HG03025 (cell line): ENCODE measurements around the gene TTC9B.

Experiments
- ATAC-seq: cut with Tn5 transposase; IDR thresholded peaks from one replicate; pipeline ENCODE4 v1.9.1; 2021; ENCODE audit warnings: mild to moderate bottlenecking, moderate library complexity; ENCODE audit not compliant: unreplicated experiment, low FRiP score

TTC9B gene

DNA sequence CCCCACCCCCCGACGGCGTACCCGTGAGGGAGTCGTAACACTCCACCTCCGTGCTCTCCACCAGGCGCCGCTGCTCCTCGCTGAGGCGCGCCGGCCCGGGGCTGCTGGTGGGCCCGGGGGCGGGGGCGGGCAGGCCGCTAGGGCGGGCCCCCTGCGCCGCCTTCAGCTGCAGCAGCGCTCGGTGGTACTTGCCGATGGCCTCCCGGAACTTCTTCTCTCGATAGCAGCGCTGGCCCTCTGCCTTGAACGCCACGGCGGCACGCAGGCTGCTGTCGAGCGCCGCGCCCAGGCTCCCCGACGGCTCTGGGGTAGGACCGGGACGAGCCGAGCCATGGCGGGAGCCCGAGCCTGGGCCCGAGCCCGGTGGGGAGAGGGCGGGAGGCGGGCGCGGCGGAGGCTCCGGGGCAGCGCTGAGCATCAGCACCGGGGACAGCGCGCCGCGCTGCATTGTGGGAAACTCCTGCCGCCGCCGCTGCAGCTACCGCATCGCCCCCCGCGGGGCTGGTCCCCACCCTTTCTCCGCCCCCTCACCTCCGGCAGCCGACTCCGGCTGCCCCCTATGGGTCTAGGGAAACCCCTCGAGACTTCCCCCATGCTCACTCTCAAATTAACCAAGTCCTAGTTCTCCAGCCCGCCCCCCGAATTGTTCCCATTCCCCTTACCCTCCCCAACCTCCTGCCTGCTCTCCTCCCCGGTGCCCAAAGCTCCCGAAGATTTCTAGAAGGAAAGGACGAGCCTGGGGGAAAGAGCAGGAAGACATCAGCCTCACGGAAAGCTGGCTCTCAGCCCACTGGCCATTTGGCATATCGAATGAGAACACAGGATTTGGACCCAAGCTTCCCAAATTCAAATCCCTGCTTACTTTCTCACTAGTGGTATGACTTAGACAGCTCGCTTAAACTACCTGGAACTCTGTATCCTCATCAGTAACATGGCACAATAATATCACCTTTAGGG lies at the start of gene TTC9B:
TSS of gene TTC9B (minus strand) at position 451 of the 957 bp plus-strand sequence. CDS start at position 448, 3 bp downstream.
- no peak for ATAC-seq

DNA sequence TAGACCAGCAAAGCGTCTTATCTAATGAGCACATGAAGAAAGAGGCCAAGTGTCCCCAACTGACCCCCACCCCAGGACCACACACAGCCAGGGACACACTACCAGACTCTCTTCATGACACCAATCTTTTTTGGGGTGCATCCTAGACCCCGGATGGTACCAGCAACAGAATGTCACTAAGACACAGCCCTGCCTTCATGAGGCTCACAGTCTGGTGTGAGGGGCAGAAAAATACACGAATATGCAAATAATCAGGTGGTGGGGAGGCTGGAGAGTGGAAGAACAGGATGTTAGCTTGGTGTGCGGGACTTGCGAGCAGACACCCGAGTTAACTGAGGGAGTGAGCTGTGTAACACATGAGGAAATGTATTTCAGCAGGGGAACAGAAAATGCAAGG lies 49.4 kb upstream of the TTC9B start:
- ATAC-seq, result no peak

DNA sequence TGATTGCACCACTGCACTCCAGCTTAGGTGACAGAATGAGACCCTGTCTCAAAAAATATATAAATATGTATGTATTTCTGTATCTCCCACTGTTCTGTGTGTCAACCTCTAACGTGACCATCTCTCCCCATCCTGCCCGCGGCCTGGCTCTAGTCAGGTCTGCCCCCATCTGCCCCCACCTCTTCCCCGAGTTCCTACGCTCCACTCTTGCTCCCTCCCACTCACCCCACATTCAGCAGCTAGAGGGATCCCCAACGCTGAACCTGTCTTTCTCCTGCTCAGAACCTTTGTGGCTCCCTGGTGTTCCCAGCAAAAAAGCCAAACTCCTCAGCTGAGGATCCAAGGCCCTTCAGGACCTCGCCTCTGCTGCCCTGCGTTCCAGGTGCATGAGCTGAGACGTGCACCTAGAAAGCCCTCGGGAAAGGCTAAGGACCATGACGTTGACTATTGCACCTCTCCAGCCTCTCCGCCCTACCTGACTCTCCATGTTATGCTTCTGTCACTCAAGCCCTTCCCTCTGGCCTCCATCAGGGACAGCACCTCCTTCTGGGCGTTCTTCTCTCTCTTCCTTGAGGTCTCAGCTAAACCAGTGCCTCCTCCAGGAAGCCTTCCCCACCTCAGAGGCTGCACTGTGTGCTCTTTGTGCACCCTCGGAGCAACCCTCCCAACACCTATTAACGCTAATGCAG lies 48.9 kb upstream of the TTC9B start:
- ATAC-seq, result no peak

DNA sequence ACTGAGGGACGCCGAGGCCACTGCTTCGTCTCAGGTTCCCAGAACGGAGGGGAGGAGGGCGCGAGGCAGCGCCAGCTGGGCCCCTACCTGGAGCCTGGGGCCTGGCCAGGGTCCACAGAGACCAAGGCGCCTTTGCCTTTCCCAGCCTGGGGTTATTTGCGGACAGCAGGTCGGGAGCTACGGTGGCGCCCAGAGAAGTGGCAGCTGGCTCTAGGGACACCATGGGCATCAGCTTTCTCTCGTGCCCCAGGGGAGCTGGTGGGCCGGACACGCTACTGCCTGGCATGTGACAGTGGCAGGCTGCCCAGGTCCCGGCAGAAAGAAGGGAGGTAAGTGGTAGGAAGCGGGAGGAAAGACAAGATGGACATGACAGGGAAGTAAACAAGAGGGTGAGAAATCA lies 47.9 kb upstream of the TTC9B start:
- ATAC-seq, result no peak

DNA sequence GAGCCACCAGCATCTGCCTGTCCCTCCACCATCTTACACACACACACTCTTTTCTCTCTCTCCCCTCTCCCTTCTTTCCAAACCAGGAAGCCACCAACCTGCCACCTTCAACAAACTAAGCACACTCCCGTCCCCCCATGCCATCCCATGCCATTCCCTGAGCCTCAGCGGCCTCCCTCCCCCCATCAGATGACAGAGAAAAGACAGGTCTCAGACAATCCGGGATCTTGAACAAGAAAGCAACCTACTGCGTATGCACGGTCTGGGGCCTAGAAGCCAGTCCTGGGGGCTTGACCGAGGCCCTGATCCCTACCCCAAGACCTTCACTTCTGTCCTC lies 47.5 kb upstream of the TTC9B start:
- no peak for ATAC-seq

DNA sequence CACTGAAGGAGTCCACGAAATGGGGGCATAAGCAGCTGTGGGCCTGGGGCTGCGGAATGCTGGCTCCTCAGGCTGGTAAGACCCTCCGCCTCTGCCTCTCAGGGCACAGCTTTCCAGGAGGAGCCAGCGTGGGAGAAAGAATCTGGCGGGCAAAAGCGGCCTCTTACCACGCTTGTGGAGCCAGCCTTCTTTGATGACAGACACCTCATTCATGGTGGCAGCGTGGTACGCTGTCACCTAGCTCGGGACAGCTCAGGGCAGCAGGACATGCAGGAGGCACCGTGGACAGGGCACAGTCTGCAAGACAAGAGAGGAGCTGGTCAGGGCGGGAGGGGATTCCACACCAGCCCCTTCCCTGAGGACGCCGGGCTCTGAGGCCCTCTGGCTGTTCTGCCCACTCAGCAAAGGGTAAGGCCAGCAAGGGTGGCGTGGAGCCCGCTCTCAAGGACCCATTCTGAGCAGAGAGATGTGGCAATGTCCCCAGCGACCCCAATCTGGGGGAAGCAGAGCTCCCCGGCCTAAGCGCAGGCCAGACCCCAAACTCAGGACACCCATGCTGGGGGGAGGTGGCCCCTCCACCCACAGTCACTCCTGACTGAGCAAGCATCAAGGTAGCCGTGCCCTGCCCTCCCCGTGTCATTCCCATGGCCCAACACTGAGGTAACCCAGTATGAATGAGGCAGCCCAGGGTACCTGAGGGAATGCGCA lies 47.0 kb upstream of the TTC9B start:
- ATAC-seq, result no peak

DNA sequence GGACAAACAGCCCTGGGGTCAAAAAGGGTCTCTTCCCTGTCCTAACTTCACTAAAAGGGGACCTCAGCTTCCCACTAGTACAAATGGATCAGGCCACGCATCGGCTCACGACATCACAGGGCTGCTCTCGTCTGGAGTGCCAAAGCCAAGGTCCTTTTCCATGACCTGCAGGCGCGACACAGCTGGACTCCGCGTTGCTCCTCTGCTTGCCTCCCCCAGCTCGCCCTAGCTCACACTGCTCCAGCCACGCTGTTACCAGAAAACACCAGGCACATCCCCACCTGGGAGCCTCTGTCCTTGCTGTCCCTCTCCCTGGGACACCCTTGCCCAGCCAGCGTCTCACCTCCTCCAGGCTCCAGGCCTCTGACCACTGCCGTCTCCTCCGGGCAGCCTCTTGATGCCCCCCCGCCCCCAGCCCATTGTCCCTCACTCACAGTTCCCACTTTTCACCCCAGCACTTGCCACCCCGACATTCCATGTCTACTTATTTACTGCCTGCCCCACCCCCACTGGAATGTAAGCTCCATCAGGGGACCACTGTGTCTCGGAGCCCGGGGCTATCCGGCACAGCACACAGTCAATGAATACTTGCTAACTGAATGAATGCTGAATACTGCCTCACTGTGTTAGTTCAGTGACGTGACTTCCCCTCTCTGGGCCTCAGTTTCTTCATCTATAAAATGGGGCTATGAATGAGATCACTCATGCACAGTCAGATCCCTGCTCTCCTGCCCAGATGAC lies 46.3 kb upstream of the TTC9B start:
- no peak for ATAC-seq

DNA sequence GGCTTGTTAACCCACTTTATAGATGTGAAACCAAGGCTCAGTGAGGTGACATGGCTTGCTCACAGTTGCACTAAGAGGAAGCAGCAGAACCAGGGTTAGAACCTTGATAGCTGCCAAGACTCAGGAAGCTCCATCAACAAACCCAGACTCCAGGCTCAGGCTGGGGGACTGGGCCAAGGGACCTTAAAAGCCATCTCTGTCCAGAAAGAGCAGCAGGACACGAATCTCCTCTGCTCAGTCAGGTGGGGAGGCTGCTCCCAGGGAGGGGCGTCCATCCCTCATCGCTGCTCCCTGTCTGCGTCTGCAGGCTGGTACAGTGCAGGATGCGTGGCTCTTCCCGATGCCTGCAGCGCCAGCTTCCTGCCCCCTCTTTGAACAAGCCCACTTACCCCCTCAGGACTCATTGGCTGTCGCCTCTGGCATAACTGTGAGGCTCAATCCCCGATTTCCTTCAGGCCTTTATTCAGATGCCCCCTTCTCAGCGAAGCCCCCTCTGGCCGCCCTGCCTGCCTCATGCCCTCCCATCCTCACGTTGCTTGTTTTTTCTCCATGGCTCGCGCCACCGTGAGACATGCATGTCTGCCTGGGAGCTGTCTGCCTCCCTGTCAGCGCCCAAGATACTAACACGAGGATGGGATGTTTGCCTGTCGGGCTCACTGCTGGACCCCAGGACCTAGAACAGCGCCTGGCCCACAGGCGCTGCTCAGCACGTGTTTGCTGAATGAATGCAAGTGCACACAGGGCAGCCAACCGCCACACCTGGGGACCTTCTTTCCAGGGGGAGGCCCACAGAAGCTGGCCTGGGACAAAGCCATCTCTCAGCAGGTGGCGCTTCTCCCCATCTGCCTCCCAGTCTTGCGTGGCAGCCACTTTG lies 45.5 kb upstream of the TTC9B start:
- ATAC-seq, result no peak

DNA sequence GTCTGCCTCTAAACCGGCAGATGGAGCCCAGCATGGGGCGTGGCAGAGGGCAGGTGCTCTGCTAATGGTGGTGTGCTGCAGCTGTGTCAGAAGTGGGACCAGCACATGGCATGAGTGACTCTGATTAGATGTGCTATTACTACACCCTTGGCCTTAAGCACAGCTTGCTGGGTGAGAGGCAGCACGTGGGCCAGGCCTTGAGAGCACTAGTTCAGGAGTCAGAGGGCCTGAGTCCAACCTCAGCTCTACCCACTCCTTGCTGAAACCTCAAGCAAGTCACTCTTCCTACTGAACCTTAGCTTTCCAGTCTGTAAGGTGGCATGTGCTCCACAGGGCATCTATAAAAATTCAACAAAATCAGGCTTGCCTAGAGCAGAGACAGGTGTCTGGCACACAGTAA lies 44.2 kb upstream of the TTC9B start:
- no peak for ATAC-seq

DNA sequence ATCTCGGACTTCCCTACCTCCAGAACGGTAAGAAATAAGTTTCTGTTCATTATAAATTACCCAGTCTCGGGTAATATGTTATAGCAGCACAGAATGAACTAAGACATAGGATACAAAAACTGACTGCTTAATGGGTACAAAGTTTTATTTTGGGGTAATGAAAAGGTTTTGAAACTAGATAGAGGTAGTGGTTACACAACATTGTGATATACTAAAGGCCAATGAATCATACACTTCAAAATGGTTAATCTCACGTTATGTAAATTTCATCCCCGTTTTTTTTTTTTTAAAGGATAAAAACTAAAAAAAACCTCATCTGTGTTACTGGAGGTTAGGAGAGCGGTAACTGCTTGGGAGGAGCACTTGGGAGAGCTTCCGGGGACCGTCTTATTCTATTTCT lies 43.4 kb upstream of the TTC9B start:
- ATAC-seq, result no peak

DNA sequence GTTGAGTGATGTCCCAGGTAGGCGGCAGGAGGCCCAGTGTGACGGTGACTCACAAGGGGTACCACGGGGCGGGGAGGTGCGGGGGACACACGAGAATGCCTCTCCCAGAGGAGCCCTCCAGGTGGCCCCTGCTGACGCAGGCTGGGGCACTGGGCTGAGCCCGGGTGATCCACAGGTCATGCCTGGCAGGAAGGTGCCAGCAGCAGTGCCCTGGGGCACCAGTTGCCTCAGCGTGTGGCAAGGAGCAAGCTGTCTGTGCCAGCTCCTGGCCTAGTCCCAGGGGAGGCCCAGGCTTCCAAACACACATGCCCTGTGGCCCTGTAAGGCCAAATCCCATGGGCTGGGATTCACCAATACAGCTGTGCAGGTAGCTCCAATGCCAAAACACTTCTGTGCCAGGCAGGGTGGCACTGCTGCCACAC lies 38.9 kb upstream of the TTC9B start:
- ATAC-seq, result no peak

DNA sequence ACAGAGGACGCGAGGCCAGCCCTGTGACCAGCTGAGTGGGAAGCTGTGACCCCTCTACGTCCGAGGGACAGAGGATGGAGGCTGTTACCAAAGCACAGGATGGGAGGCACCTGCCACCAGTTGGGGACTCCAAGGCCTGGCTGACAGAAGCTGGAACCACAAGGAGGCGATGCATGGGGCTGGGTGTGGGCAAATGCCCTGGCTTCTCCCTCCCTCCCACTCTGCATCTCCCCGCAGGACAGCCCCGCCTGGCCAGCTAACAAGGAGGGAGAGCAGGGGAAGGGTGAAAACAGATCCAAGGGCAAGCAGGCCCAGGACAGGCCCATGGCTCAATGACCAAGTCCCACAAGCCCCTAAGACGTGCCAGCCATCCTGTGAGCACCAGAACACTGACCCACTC lies 38.3 kb upstream of the TTC9B start:
- ATAC-seq, result no peak

DNA sequence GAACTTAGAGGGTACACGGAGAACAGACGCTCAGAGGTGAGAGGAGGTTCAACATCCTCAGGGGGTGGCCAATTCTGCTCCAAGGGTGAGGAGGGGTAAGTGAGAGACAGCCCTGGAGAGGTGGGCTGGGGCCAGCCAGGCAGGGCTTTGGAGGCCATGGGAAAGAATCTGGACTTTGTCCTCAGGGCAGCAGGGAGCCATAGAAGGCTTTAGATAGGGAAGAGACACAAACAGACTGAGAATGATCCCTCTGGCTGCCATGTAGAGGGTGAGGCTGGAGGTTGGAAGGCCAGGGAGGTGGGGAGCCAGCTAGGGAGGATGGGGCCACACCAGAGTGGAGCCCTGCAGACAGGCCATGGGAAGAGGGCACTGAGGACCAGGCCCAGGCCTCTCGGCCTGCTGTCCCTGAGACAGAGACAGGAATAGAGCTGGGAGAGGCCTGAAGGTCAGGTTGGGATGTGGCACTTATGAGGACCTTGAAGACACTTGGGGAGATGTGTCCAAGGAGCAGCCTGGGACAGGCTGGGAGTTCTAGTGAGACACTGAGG lies 37.5 kb upstream of the TTC9B start:
- no peak for ATAC-seq

DNA sequence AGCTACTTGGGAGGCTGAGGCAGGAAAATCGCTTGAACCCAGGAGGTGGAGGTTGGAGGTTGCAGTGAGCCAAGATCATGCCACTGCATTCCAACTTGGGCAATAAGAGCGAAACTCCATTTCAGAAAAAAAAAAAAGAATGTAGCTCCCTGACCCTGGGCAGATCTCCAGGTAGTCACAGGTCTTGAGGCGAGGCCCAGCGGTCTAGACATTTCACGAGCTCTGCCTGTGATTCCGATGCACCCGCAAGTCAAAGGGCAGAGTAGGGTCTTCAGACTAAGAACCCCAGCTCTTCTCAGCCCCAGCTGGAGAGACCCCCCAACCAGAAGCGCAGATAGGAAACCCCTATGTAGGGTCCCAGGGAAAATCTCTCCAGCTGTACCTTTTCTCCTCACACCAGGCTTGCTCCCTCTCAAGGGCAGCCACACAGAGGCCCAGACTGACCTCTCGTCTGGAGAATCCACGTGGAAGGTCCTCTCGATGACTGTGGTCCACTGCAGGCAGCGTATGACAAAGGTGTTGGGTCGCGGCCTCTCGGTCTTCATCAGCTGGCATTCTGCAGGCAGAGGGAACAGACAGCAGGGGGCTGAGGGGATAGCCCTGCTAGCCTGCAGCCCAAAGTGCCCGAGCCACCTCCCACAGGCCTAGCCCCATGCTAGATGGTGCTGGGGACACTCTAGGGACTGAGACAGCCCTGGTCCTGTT lies 36.7 kb upstream of the TTC9B start:
- ATAC-seq, result no peak

DNA sequence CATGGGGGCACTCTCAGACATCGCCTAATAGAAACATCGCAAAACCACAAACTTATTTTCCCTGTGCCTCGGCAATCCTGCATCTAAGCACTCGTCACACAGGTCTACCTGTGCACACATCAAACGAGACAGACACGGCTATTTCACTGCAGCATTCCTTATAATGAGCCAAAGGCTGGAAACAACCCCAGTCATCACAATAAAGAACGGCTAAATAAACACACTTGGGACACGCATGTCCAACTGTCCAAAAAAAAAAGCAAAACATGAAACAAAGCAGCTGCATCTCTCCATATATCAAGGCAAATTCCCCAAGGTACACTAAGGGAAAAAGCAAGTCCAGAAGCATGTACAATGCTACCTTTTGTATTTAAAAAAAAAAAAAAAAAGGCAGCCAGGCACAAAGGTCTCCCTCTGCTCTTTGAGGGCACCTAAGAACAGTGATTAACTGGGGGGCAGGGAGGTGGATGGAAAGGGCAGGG lies 35.5 kb upstream of the TTC9B start:
- no peak for ATAC-seq

DNA sequence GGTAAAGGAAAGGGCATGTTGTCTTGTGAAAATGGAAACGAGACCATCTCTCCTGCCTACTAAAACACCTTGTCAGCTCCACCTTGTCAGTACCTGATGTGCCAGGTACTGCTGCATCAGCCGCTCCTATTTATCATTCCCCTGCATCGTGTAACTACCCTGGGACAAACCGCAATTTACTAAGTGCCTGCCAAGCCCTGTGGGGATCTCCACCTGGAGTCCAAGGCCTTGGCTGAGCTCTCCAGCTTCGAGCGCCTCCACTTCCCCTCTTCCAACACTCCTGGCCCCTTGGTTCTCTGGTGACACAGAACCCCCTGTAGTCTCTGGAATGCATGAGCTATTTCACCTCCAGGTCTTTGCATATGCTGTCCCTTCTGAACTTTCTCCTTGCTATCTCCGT lies 34.2 kb upstream of the TTC9B start:
- no peak for ATAC-seq

DNA sequence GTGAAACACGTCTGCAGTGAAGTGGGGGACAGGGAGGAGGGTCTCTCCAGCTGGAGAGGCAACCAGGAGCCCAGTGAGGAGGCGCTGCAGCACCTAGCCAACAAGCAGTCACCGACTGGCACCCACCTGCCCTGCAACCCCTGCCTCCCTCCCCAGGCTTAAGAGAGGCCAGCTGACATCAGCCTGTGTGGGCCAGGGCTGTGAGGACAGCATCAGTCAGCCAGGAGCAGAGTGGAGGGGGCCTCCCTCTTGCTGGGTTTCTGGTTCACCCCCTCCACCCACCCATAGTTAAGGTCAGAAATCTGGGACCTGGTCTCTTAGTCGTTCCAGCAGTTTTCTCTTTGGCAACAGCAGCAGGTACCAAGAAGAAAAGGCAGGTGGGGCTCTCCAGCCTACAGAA lies 33.8 kb upstream of the TTC9B start:
- ATAC-seq, result no peak

DNA sequence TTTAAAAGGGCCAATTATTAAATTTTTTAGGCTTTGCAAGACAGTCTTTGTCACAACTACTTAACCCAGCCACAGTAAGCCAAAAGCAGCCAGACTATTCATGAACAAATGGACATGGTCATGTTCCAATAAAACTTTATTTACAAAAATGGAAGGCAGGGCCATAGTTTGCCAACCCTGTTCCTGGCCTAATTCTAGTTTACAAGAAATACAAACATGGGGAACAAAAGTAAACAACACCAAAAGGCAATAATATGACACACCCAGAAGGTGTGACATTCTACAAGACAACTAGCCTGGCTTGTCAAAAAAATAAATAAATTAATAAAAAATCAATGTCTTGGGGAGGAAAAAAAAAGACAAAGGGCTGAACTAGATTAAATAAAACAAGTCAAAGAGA lies 33.1 kb upstream of the TTC9B start:
- ATAC-seq, result no peak

DNA sequence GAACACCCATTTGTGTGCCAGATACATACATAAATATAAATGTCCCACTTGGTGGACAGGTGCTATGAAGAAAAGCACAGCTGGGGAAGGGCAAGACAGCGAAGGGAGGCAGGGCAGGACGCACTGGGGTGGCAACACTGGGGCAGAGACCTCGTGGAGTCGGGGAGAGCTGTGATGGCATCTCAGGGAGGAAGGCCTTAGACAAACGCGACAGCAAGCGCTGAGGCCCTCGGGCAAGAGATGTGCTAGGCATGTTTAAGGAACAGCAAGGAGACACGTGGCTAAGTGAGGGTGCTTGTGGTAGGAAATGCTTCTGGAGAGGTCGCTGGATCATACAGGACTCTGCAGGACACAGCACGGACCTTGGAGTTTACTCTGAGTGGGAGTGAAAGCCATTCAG lies 31.6 kb upstream of the TTC9B start:
- ATAC-seq, result no peak
